Fibroblast of villous mesenchyme (primary cell): Measurements from ENCODE around the gene VAT1L. TPM values are rescaled to one million over a fixed set of nuclear protein-coding genes. Genes with fewer than 3 reads are reported as not detected.
A peak's percentile ranks its signal among the peaks of the same experiment; 100 is the strongest.

Source experiments
- DNase-seq: peaks from one replicate; pipeline ENCODE4 v3.0.0-alpha.2; 2010; ENCODE audit warnings: low read depth
- H3K4me3 ChIP-seq: 2 replicates; pipeline ENCODE4 v1.5.1; 2011; ENCODE audit warnings: low read depth, mild to moderate bottlenecking, low read length
- total RNA-seq: library from RNA; depleted of rRNA; stranded (reverse); fragments of >200 nt; gene quantifications from 2 replicates; pipeline ENCODE4 v1.2.3, GENCODE V29; 2012
- TF ChIP-seq, protein P1 (sequence below): IDR thresholded peaks from 2 replicates; pipeline ENCODE4 v1.5.1; 2012; ENCODE audit warnings: low read depth, mild to moderate bottlenecking, low read length; ENCODE audit not compliant: insufficient read depth

Gene VAT1L
- total RNA-seq, 1 donor = 37.6 TPM

DNA sequence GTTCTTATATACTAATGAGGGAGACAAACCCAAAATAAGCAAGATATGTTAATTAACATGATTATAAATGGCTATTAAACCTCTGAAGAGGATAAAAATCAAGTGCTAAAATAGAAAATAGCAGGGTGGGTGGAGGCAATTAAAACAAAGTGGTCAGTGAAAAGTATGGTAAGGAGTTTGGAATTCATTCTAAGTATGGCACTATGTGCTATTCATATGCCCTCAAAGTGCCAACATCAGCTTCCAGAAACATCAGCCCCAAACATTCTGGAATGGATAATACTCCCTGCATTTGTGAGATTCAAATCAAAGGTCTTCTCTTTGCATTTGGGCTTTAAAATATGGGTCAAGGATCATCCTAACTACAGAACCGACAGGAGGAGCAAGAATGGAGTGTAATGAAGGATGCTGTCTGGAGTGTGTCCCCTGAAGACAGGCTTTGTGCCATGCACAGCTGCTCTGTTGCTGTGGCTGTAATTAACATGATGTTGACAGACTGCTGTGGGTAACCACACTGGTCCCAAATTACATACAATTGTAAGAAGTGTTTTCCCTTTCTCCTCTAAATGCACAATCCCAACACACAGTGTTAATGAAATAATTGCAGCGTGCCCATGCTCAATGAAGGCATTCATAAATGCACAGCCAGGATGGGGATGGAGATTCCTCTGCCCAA, 93.1 kb downstream of the VAT1L start:
- no peak for DNase-seq
- H3K4me3 ChIP-seq = no peak overlapping the region
- TF ChIP-seq, protein P1, sequence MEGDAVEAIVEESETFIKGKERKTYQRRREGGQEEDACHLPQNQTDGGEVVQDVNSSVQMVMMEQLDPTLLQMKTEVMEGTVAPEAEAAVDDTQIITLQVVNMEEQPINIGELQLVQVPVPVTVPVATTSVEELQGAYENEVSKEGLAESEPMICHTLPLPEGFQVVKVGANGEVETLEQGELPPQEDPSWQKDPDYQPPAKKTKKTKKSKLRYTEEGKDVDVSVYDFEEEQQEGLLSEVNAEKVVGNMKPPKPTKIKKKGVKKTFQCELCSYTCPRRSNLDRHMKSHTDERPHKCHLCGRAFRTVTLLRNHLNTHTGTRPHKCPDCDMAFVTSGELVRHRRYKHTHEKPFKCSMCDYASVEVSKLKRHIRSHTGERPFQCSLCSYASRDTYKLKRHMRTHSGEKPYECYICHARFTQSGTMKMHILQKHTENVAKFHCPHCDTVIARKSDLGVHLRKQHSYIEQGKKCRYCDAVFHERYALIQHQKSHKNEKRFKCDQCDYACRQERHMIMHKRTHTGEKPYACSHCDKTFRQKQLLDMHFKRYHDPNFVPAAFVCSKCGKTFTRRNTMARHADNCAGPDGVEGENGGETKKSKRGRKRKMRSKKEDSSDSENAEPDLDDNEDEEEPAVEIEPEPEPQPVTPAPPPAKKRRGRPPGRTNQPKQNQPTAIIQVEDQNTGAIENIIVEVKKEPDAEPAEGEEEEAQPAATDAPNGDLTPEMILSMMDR = no peak

DNA sequence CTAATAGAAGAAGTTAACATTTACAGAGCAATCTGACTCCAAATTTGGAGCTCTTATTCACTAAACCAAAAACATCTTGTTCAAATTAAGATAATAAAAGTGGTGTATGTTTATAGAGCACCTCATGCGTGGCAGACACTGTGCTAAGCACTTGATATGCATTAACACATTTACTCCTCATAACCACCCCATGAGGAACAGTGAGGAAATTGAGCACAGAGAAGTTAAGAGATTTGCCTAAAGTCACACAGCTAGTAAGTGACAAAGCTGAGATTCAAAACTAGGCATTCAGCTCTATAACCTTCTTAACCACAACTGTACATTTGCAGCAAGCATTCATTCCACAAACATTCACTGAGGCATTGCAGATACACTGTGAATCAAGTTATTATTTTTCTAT, 94.0 kb downstream of the VAT1L start:
- TF ChIP-seq, protein P1 = no peak
- peak; percentile 34 for DNase-seq
- H3K4me3 ChIP-seq = no peak overlapping the region

DNA sequence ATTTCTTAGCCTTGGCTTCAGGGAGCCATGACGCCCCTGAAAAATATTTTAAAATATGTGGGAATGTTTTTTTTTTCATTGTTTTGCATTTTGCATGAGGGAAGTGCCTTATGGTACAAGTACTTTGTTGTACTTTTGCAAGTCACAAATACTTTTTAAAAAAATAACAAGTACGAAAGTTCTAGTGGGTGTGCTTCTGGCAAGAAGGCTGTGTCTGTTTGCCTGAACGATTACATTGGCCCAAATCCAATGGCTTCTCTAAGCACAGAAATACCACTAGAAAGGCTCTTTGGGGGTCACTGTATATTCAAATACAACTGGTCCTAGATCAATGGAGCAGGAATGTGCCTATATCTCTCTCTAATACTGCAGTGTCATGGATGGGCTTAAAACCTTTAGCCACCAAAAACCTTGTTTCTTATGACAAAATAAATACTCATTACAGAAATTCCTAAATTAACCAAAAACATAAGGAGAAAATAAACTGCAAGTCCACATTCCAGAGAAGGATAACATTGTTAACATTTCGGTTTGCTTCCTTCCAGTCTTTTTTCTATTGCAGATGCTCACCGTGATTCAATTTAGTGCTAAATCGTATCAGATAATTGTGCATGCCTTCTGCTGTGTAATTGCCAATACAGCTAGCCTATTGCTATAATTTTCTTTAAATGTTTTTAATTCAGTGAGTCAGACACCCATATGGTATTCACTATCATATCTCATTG, 97.4 kb downstream of the VAT1L start:
- H3K4me3 ChIP-seq = no peak overlapping the region
- DNase-seq = peak; percentile 49
- TF ChIP-seq, protein P1 = no peak

DNA sequence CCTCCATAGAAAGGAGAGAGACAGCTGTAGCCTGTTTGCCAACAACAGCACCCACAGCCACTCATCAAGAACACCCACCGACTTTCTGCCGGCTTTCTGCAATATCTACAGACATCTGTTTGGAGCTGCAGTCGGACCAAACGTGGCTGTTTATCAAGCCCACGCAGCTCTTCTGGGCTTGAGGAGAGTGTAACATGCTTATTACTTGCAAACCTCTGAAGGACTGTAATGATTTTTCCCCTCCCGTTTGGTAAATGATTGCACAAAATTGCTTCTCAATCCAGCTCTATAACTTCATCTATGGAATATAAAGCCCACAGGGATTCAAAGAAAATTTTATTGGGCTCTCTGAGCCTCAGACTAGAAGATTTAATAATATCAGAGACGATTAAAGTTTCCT, 100.5 kb downstream of the VAT1L start:
- TF ChIP-seq, protein P1 = no peak
- no peak overlapping the region for H3K4me3 ChIP-seq
- peak; percentile 28 for DNase-seq

DNA sequence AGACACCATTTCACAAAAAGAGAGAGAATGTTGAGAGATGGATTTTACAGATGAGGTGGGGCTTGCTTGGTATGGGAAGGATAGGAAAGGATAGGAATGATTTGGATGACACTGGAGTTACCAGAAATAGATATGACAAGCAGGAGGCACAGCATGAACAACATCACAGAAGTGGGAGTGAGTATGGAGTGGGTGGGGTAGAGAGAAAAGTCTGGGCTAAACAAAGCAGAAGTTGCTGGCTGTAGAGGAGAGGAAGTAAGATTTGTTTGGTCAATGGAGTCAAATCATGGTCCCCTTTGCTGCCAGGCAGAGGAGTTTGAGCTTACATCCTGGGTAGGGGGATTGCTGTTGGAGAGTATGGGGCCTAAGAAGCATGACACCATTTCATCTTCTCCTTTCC, 101.7 kb downstream of the VAT1L start:
- TF ChIP-seq, protein P1 = no peak
- H3K4me3 ChIP-seq = no peak overlapping the region
- no peak for DNase-seq

DNA sequence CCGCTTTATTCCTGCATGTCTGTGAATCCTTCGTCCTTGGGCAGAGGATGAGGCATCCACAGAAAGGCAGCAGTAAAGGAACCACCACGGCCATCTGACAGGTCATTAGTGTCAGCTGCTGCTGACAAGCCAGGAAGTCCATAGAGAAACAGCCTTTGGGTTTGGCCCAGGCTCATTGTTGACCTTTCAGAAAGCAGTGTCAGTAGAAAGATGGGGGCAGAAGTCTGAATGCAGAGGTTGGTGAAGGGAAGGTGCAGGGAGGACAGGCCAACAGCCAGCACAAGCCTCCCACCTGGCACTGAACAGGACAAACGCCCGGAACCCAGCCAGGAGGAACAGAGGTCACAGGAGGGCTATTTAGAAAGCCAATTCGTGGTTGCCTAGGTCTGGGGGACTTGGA, 105.8 kb downstream of the VAT1L start:
- DNase-seq = no peak
- H3K4me3 ChIP-seq = no peak overlapping the region
- TF ChIP-seq, protein P1 = no peak
